ENCODE results near the gene EFNA3. TPM values are rescaled to one million over a fixed set of nuclear protein-coding genes. Genes with fewer than 3 reads are reported as not detected.

EFNA3 gene
- polyA plus RNA-seq, 3 donors, result 0.45 to 1.7 (median 0.92) TPM

GRCh38 chr1:155126556-155127104 lies 48.0 kb downstream of the EFNA3 start:
- H3K9ac ChIP-seq (ENCODE audit: insufficient read depth, low read length, poor library complexity, severe bottlenecking), result no peak overlapping the region
- peaks cover 62 to 87% (median 77%) of the 10 kb centered on the region in 3 donors for H3K27me3 Mint-ChIP-seq (ENCODE audit: low read depth in 3 of 3)
- H3K4me3 ChIP-seq (replicated peaks in 1 of 3; ENCODE audit: low read depth in 2 of 3, low read length in 3 of 3), result peak overlapping the region in 1 of 3 experiments; percentile 70
- peaks cover 45 to 69% of the 10 kb centered on the region in 2 donors for H3K27me3 ChIP-seq (ENCODE audit: control insufficient read depth in 2 of 2, insufficient read depth in 2 of 2, low read length in 2 of 2)
- H3K36me3 ChIP-seq (replicated peaks in 1 of 2; ENCODE audit: control insufficient read depth in 1 of 2, insufficient read depth in 2 of 2, low read length in 2 of 2), result no peaks in the 10 kb centered on the region
- WGBS (ENCODE audit: insufficient coverage), result 14% methylated on average over 32 of the region's 32 CpGs
- no peak overlapping the region for H3K27ac Mint-ChIP-seq
- peaks cover 0 to 22% (median 11%) of the 10 kb centered on the region in 7 donors for H3K9me3 Mint-ChIP-seq
- DNase-seq, result peak in 1 of 3 donors; percentile 24
- TF ChIP-seq CTCF (IDR thresholded peaks at IDR 0.05), result no peak
- H3K27ac ChIP-seq (ENCODE audit: low read depth in 1 of 2, low read length in 2 of 2), result no peak overlapping the region
- peak overlapping the region; percentile 72 for H2AFZ ChIP-seq (ENCODE audit: insufficient read depth, low read depth, low read length, poor library complexity, severe bottlenecking)
- peaks cover 34% of the 10 kb centered on the region for H3K4me1 Mint-ChIP-seq
- peaks cover 5 to 20% of the 10 kb centered on the region in 2 donors for H3K36me3 Mint-ChIP-seq
- peak overlapping the region; percentile 78 for H3K4me2 ChIP-seq (replicated peaks; ENCODE audit: extremely low read depth, low read length, poor library complexity, severe bottlenecking)
- intact Hi-C loops (cut with micrococcal nuclease), result loop anchor here (5.0 kb wide), 3 partner anchors 34 to 41 kb away; no protein-coding TSS in a partner anchor
- no peaks in the 10 kb centered on the region for H3K79me2 ChIP-seq (ENCODE audit: insufficient read depth, low read length)
- H3K4me1 ChIP-seq (ENCODE audit: control insufficient read depth in 1 of 2, insufficient read depth in 2 of 2, low read length in 2 of 2), result peaks cover 25 to 33% of the 10 kb centered on the region in 2 donors
- H3K4me3 Mint-ChIP-seq, result peak overlapping the region; percentile 76 to 89
- H3K9me3 ChIP-seq (replicated peaks in 1 of 2; ENCODE audit: control insufficient read depth in 1 of 2, insufficient read depth in 1 of 2, low read length in 2 of 2), result peaks cover 0 to 17% of the 10 kb centered on the region in 2 donors
- H4K20me1 ChIP-seq (ENCODE audit: insufficient read depth, low read length), result no peaks in the 10 kb centered on the region

GRCh38 chr1:155127105-155127966 lies 48.7 kb downstream of the EFNA3 start, which contains the start of gene EFNA1:
EFNA1 (plus strand) TSS chr1:155127876; CDS start chr1:155127978, 102 bp downstream.
- Histone ChIP-seq H4K20me1 (ENCODE audit: insufficient read depth, low read length) (no peaks in the 10 kb centered on the region), H3K4me3 (replicated peaks in 1 of 3; ENCODE audit: low read depth in 2 of 3, low read length in 3 of 3) (peak within 1 kb of the TSS; percentile 4 to 70 (median 30)), H3K27ac (ENCODE audit: low read depth in 1 of 2, low read length in 2 of 2) (no peak within 1 kb of the TSS), H3K27me3 (ENCODE audit: control insufficient read depth in 2 of 2, insufficient read depth in 2 of 2, low read length in 2 of 2) (peaks cover 45 to 69% of the 10 kb centered on the region in 2 donors), H3K79me2 (ENCODE audit: insufficient read depth, low read length) (no peaks in the 10 kb centered on the region), H3K4me2 (replicated peaks; ENCODE audit: extremely low read depth, low read length, poor library complexity, severe bottlenecking) (peak within 1 kb of the TSS; percentile 78), H3K36me3 (replicated peaks in 1 of 2; ENCODE audit: control insufficient read depth in 1 of 2, insufficient read depth in 2 of 2, low read length in 2 of 2) (no peaks in the 10 kb centered on the region), H3K9me3 (replicated peaks in 1 of 2; ENCODE audit: control insufficient read depth in 1 of 2, insufficient read depth in 1 of 2, low read length in 2 of 2) (peaks cover 0 to 17% of the 10 kb centered on the region in 2 donors), H2AFZ (ENCODE audit: insufficient read depth, low read depth, low read length, poor library complexity, severe bottlenecking) (peak within 1 kb of the TSS; percentile 72), H3K9ac (ENCODE audit: insufficient read depth, low read length, poor library complexity, severe bottlenecking) (peak within 1 kb of the TSS; percentile 17), H3K4me1 (ENCODE audit: control insufficient read depth in 1 of 2, insufficient read depth in 2 of 2, low read length in 2 of 2) (peaks cover 25 to 33% of the 10 kb centered on the region in 2 donors)
- under 1% methylated on average over 55 of the region's 76 CpGs for WGBS (ENCODE audit: insufficient coverage)
- Mint-ChIP-seq H3K9me3 (peaks cover 0 to 22% (median 11%) of the 10 kb centered on the region in 7 donors), H3K27me3 (ENCODE audit: low read depth in 3 of 3) (peaks cover 62 to 90% (median 78%) of the 10 kb centered on the region in 3 donors), H3K36me3 (peaks cover 5 to 20% of the 10 kb centered on the region in 2 donors), H3K27ac (peak within 1 kb of the TSS in 5 of 7 donors; percentile 15 to 76 (median 53)), H3K4me3 (peak within 1 kb of the TSS; percentile 76 to 89), H3K4me1 (peaks cover 34% of the 10 kb centered on the region)
- DNase-seq, result peak in 2 of 3 donors; percentile 20 to 23
- no peak for TF ChIP-seq CTCF (IDR thresholded peaks at IDR 0.05)
- intact Hi-C loops (cut with micrococcal nuclease), result loop anchor here (5.0 kb wide), 3 partner anchors 35 to 40 kb away; no protein-coding TSS in a partner anchor

Measured in CD14-positive monocyte (primary cell).